ENCODE data around the gene GRM3.

GRM3 gene

DNA sequence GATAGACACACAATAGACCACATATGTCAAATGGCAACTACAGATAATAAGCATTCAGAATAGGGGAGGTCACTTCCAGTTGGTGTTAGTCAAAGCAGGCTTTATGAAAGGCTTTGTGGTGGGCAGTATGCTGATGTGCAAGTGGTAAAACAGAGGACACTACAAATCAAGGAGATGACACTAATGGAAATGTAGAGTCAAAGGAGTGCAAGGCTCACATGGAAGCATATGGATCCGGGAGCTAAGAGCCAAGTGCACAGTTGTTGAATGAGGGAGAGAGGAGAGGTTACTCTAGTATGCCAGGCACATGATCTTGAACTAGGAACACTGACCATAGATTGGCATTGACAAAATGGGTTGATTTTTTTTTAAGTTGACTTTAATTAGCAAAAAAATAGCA lies 62.7 kb downstream of the GRM3 start:
- DNase-seq: no peak

DNA sequence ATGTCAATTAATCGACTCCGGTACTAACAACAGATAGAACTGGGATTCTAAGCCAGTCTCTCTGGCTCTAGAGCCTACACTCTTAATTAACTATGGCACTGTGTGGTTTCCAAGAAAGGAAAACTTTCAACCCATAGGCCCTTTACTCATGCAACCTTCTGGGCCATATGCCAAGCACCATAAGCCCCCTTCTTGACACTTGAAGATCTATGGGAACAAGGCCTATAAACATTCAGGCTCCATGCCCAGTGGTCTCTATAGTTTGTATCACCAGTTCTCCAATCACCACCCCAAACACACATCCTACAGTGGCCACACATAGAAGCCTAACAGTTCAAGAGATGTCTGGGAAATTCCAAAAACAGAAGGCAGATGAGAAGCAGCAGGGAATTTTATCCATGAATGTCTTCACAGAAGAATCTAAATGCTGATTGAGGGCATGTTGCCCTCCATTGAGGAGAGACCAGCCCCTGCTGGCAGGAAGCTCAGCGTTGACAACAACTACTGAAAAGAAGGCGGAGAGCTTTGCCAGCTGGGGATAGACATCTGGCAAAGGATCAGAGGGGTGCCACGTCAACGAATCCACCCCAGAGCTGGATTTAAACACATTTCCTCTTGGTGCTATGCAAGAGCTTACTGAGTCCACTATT lies 64.4 kb downstream of the GRM3 start:
- DNase-seq: peak; percentile 14

DNA sequence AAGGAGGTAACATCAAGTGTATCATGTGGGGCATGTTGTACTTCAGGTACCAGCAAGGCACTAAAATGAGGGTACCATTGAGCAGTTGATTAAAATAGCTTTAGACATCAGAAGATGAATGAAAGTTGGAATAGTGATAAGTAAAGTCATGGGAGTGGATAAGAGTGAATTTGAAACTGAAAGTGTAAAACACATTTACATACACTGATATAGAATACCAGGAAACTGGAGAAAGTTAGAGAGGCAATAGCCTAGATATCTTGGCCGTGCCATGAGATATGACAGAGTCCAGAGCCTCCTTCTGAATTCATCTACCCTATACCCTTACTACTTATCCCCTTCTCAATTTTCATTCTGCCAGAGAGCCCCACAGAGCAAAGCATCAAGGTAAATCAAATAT lies 76.6 kb downstream of the GRM3 start:
- no peak for DNase-seq

DNA sequence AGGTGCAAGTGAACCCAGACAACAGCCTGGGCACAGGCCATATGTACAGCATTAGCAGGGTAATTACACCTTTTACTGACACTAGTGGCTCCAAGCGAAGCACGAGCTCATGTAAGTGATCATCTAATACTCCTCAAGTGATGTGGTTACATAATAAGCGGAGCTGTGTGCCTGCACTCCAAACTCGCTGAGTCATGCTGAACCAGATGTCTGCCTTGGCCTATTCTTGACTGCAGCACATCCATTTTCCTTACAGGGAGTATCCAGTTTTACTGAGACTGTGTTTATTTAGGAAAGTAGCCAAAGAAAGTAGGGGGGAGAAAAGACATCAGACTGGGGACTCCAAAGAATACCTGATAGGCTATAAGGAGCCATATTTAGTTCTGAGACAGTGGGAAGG lies 90.1 kb downstream of the GRM3 start:
- DNase-seq: no peak

GRCh38 chr7:86745013-86745745 lies 101.5 kb downstream of the GRM3 start:
- peak; percentile 55 for DNase-seq

- no peak for DNase-seq
These were observed 104.0 kb downstream of the GRM3 start for GRCh38 chr7:86747698-86748097.

GRCh38 chr7:86748201-86748600 lies 104.5 kb downstream of the GRM3 start:
- DNase-seq: no peak

DNA sequence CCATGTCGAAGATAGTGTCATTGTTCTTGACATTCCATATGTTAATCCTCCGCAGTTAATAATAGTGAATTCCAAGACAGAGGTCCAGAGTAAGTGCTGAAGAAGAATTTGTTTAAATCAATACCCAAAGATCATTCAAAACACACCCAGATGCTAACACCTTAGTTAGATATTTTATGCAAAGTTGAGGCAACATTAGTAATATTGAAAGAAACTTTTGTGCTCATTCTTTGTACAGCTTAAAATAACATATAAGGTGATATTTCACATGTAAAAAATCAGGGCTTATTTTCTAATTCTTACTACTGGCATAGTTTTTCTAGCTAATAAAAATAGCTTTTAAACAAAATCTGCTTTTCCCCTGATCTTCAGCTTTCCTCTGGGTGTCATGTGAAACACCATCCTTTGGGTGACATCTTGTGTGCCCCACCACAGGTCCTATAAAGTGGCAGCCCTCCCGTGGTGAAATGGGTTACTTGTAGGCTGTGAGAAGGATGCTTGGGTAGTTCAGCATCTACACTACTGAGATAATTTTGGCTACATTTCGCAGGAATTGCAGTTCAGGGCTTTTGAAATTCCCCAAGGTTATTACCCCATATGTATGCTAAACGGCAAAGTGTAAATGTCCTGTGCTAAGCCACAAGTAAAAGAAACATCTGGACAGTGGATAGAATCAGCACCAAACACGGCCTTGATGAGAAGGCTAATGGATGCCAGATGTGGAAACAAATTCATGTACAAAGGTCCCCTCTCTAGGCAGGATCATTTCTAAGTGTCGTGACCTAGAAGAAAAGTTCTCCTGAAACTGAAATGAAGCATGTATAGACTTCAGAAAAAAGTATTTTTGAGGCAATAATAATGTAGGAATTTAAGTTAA lies 105.4 kb downstream of the GRM3 start:
- no peak for DNase-seq

DNA sequence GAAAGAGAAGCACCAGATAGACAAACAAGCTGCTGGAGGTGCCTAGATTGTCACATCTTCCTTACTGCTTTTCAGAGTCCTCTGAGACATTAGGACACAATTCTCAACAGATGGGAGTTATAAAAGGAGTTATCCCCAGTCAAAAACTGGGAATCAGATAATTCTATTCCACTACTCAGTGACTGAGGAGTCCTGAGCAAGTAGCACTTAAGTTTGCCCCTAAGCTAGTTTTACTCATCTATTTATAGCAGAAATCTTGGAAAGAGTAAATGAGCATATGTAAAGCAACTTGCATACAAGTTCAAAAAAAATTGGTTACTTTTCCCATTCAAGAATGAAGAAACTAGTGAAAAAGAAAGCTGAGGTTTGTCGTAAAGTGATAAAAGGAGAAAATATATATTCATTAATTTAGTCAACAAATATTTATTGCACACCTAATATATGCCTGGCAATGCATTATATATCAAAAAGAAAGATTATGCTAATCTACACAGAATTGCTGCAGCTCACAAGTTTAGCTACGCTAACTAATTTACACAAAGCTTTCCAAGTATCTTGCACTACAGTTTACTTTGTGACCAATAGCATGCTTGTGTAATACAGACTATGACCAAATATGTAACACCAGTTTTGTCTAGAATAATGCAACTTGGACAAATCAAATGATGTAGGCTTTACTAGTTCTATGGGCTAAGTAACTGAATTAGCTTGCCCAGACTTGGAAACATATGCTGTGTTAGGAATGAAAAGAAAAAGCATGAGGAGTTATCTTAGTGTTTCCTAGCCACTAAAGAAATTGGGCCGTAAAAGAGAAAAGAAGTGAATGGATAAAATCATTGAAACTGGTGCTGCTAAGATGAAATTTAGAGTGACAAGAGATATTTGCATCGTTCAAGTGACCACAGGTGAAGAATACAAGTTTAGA lies 106.3 kb downstream of the GRM3 start:
- no peak for DNase-seq

- DNase-seq: no peak
These were observed 116.5 kb downstream of the GRM3 start for GRCh38 chr7:86760236-86760635.

DNA sequence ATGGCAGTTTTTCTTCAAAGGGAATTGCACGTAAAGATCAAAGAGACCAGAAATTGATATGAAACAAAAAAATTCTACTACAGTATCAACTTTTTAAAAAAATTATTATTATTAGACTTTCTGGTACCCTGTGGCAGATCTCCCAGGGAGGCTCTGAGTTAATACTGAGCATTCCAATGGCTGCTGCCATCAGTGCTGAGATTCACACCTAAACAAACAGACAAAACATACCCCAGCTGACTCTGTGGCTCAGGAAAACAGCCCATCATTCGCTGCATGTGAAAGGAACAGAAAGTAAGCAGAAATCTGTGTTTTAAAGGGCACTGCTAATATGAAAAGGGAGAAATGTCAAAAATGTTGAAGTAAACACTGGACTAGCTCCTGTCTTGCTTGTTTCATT lies 118.4 kb downstream of the GRM3 start:
- no peak for DNase-seq

DNA sequence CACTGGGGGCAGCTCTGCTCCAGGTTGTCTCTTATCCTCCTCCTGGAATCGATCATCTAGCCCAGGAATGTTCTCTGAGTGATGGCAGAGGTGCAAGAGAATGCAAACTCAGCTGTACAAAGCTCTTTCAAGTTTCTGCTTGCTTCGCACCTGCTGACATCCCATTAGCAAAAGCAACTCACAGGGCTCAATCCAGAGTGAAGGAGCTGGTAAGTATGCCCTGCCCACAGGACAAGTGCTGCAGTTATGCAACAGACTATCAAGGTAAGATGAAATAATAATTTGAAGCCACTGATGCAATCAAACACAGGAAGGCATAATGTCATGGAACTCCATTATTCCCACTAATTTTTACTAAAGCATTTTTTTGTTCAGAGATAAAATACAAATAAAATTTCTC lies 122.2 kb downstream of the GRM3 start:
- no peak for DNase-seq

- no peak for DNase-seq
These were observed 124.7 kb downstream of the GRM3 start for GRCh38 chr7:86768394-86768793.

GRCh38 chr7:86768967-86769760 lies 125.5 kb downstream of the GRM3 start:
- no peak for DNase-seq

DNA sequence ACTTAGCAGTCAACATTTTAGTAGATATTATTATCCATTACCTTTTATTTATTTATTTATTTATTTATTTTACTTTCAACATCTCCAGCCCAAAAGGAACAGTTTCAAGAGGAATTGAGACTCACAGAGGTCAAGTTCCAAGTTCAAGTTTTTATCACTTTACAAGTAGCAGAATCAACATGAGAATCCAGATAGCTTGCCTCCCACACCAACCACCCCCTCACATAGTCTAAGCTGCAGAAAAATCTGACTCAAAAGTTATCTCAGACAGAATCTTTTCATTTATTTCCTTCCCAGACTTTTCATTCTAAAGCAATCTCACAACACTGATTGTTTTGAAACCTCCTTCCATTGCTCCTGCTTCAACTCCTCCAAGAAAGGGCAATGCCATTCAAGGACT lies 129.6 kb downstream of the GRM3 start:
- DNase-seq: no peak

- no peak for DNase-seq
These were observed 131.5 kb downstream of the GRM3 start for GRCh38 chr7:86775203-86775602.

DNA sequence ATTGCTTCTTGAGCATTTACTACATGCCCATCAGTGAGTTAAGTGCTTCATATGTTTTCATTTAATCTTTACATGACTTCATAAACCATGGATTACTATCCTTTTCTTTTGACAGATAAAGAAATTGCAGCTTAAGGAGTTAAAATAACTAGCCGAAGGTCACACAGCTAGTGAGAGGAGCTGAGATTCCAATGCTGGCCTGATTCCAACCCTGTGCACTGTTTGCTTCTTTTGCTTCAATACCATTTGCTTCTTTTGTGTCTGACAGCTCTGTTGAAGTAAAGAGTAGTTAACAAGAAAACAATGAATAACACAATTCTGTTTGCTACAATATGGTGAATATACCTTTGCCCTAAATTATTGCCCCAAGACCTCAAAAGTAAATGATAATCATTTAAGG lies 132.4 kb downstream of the GRM3 start:
- peak; percentile 9 for DNase-seq

DNA sequence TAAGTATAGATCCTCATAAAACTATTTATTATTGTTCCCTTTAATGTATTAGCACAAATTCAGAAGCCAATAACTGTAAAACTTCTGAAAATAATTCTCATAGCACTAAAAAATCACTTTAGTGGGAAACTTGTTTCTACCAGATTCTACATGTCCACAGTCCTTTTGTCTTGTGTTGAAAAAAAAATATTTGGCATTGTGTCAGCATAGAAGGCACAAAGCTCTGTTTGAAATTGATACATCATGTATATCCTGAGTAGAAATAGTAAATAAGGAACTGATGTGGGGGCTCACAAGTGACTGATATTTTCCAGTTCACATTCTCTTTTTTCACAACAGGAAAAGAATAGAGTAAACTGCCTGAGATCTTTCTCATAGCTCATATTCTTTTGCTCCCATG lies 134.6 kb downstream of the GRM3 start:
- no peak for DNase-seq

DNA sequence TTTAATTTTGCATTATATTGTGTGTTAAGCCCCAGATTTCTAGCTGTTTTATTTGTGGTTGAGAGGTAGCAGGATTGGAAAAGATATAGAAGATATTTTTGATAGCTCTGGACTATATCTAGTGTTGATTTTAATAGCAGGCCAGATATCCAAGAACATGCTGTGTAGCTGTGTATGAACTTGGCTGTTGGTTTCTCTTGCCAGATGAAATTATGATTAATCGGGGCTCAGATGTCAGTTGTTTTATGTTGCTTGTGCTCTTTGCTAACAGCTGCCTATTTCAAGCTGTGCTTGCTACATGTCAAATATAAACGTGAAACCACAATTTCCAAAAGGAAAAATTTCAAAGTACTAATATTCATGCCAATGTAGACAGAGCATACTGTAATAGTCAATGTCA lies 141.1 kb downstream of the GRM3 start:
- DNase-seq: no peak

- DNase-seq: no peak
These were observed 141.9 kb downstream of the GRM3 start for GRCh38 chr7:86785641-86786040.

DNA sequence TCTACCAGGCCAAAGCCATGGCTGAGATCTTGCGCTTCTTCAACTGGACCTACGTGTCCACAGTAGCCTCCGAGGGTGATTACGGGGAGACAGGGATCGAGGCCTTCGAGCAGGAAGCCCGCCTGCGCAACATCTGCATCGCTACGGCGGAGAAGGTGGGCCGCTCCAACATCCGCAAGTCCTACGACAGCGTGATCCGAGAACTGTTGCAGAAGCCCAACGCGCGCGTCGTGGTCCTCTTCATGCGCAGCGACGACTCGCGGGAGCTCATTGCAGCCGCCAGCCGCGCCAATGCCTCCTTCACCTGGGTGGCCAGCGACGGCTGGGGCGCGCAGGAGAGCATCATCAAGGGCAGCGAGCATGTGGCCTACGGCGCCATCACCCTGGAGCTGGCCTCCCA lies 142.7 kb downstream of the GRM3 start:
- DNase-seq: no peak

GRCh38 chr7:86788948-86789347 lies 145.2 kb downstream of the GRM3 start:
- DNase-seq: no peak
